GM21529 (cell line): Measurements from ENCODE around the gene HRH3.

ENCODE experiments used
- ATAC-seq: cut with Tn5 transposase; IDR thresholded peaks from one replicate; pipeline ENCODE4 v1.9.1; 2021; ENCODE audit not compliant: unreplicated experiment

The HRH3 gene

GRCh38 chr20:62219992-62220665, at the start of gene HRH3:
Gene HRH3 (minus strand): TSS chr20:62220278. CDS start chr20:62219970, 308 bp downstream.
- ATAC-seq = no peak

GRCh38 chr20:62269871-62270270, 49.8 kb upstream of the HRH3 start:
- ATAC-seq = no peak

- ATAC-seq = no peak
Observed at GRCh38 chr20:62269378-62269777, 49.3 kb upstream of the HRH3 start.

- ATAC-seq = no peak
Observed at GRCh38 chr20:62268228-62268900, 48.3 kb upstream of the HRH3 start.

GRCh38 chr20:62267543-62267942, 47.5 kb upstream of the HRH3 start:
- no peak for ATAC-seq

GRCh38 chr20:62266851-62267250, 46.8 kb upstream of the HRH3 start:
- ATAC-seq = no peak

- no peak for ATAC-seq
Observed at GRCh38 chr20:62266340-62266739, 46.3 kb upstream of the HRH3 start.

- ATAC-seq = no peak
Observed at GRCh38 chr20:62265365-62265764, 45.3 kb upstream of the HRH3 start.

GRCh38 chr20:62263396-62263795, 43.3 kb upstream of the HRH3 start:
- ATAC-seq = no peak

- ATAC-seq = no peak
Observed at GRCh38 chr20:62262064-62262463, 42.0 kb upstream of the HRH3 start.

- no peak for ATAC-seq
Observed at GRCh38 chr20:62259294-62259565, 39.2 kb upstream of the HRH3 start.

- ATAC-seq = no peak
Observed at GRCh38 chr20:62258499-62259293, 38.6 kb upstream of the HRH3 start.

GRCh38 chr20:62255976-62256375, 35.9 kb upstream of the HRH3 start:
- ATAC-seq = no peak

- no peak for ATAC-seq
Observed at GRCh38 chr20:62254021-62254724, 34.1 kb upstream of the HRH3 start.

GRCh38 chr20:62253398-62253797, 33.3 kb upstream of the HRH3 start:
- ATAC-seq = no peak

GRCh38 chr20:62252342-62252966, 32.4 kb upstream of the HRH3 start:
- no peak for ATAC-seq

- ATAC-seq = no peak
Observed at GRCh38 chr20:62248890-62249560, 28.9 kb upstream of the HRH3 start.

GRCh38 chr20:62246872-62247652, 27.0 kb upstream of the HRH3 start:
- no peak for ATAC-seq

GRCh38 chr20:62246431-62246830, 26.4 kb upstream of the HRH3 start:
- no peak for ATAC-seq

- no peak for ATAC-seq
Observed at GRCh38 chr20:62245911-62246280, 25.8 kb upstream of the HRH3 start.
